Retinal pigment epithelial cell (primary cell): ENCODE measurements around the gene ACTG1.

Source experiments
- DNase-seq: peaks from one replicate; pipeline ENCODE4 v3.0.0-alpha.2; 2010; ENCODE audit warnings: low read depth
- H3K4me3 ChIP-seq: 2 replicates; pipeline ENCODE4 v1.5.1; 2011; ENCODE audit warnings: mild to moderate bottlenecking, low read length, control low read depth, moderate library complexity
- TF ChIP-seq, protein P1 (sequence below): conservative IDR thresholded peaks from 2 replicates; pipeline ENCODE4 v1.5.1; 2011; ENCODE audit warnings: low read depth, low read length, control low read depth, inconsistent platforms

The ACTG1 gene

DNA sequence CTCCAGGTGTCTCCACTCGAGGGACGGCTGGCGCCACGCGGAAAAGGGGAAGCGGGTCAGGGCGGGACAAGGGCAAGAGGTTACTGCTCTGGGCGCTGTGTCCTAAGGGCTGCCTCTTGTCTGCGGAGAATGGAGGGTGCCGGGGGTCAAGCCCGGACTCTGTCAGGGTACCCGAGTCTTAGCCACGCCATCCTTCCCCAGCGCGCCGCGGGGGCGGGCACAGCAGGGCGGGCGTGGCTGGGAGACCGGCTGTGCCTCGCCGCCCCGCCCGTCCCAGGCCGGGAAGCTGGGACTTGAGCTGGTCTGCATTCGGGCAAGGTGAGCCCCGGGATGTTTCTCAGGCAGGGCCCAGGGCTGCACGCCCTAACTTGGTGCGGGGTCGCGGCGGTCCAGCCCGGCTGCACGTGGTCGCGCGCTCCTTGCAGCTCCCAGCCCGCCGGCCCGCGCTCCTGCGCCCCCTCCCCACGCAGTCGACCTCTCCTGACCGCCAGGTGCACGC lies 6.2 kb upstream of the ACTG1 start:
- peak overlapping the region; percentile 29 for H3K4me3 ChIP-seq
- DNase-seq, result no peak
- TF ChIP-seq, protein P1, sequence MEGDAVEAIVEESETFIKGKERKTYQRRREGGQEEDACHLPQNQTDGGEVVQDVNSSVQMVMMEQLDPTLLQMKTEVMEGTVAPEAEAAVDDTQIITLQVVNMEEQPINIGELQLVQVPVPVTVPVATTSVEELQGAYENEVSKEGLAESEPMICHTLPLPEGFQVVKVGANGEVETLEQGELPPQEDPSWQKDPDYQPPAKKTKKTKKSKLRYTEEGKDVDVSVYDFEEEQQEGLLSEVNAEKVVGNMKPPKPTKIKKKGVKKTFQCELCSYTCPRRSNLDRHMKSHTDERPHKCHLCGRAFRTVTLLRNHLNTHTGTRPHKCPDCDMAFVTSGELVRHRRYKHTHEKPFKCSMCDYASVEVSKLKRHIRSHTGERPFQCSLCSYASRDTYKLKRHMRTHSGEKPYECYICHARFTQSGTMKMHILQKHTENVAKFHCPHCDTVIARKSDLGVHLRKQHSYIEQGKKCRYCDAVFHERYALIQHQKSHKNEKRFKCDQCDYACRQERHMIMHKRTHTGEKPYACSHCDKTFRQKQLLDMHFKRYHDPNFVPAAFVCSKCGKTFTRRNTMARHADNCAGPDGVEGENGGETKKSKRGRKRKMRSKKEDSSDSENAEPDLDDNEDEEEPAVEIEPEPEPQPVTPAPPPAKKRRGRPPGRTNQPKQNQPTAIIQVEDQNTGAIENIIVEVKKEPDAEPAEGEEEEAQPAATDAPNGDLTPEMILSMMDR, result no peak

DNA sequence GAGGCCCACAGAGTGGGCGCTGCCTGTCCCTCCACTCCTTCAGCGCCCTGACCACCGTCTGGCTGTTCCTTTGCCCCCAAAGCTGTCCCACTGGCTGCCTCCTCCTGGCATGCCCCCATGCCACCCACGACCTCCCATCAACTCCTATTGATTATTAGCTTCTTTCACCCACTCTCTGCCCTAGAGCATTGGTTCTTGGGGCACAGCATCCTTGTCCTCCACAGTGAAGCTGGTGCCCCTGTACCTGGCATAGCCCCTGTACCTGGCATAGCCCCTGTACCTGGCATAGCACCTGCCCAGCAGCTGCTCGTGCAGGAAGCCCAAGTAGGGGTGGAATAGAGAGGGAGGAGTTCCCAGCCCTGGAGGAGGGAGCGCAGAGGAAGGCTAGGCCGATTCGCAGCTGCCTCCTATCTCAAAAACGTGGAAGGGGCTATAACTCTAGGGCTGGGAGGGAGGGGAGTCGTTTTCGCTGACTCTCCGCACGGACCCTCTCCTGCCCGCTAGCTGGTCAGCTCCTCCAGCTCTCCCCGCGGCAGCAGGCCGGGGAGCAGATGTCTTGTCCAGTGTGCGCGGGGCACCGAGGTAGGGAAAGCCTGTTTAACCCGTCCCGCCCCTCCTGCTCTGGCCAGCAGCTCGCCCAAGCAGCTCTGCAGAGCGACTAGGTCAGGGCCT lies 5.7 kb upstream of the ACTG1 start:
- DNase-seq, result no peak
- peak overlapping the region; percentile 29 for H3K4me3 ChIP-seq
- TF ChIP-seq, protein P1, result no peak

DNA sequence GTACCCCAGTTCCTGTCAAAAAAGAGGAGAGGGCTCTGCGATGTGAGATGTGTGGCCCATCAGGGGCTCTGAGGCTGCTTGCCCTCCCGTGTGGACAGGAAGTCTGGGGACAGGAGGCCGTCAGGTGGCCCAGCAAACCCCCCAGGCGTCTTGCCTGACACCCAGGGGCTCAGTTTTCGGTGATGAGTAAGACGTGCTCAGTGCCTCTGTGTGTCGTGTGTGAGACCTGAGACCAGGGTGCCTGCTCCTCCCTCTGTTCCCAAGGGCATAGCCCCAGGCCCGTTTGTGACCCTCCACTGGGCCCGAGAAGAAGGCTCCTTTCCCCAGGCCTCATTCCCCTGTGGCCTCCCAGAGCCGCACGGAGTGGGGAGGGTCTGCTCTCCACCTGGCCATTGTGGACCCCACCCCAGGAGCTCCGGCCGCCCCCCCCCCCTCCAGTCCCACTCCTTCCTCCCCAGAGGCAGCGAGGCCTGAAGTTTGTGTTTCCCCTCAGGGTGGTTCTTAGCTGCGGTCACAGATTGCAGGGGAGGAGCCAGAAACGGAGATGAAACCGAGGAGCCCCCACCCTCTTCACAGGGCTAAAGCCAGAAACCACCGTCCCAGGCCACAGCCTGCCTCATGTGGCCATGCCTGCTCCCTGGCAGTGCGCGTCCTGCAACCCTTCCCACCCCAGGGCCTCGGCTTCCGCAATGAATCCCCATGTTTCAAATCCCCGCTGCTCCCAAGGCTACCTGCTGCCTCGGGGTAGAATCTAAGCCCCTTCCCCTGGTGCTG lies 4.9 kb upstream of the ACTG1 start:
- TF ChIP-seq, protein P1, result no peak
- no peak overlapping the region for H3K4me3 ChIP-seq
- no peak for DNase-seq

DNA sequence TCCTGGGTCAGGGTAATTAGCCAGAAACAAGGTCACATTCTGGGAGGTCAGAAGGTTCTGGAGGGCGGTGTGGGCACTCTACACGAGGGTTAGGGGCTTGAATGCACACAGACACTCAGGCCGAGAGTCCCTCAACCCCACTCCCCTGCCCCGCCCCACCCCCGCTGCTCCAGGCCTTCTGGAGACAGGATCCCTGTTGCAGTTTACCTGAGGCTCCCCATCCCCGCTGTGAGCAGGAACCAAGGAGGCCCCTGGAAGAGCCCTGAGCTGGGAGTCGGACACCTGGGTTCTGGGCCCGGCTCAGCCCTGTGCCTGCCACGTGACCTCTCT lies 4.4 kb upstream of the ACTG1 start:
- no peak for DNase-seq
- peak overlapping the region; percentile 77 for H3K4me3 ChIP-seq
- TF ChIP-seq, protein P1, result no peak

DNA sequence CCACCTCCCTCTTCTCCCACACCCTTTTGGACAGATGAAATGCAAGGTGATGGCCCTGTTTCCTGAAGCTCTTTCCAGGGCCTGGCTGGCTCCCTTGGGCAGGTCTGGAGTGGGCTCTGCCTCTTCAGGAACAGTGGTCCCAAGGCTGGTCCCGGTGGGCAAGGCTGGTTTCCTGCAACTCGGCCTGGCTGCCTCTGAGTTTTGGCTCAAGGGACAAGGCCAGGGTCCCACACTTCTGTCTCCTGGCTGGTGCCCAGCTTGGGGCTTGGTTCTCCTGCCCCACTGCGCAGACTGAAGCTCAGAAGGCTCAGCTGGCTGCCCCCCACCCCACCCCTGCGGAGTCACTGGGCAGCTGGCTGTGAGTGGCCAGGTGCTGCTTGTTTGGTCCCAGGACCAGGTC lies 3.8 kb upstream of the ACTG1 start:
- peak overlapping the region; percentile 77 for H3K4me3 ChIP-seq
- no peak for DNase-seq

DNA sequence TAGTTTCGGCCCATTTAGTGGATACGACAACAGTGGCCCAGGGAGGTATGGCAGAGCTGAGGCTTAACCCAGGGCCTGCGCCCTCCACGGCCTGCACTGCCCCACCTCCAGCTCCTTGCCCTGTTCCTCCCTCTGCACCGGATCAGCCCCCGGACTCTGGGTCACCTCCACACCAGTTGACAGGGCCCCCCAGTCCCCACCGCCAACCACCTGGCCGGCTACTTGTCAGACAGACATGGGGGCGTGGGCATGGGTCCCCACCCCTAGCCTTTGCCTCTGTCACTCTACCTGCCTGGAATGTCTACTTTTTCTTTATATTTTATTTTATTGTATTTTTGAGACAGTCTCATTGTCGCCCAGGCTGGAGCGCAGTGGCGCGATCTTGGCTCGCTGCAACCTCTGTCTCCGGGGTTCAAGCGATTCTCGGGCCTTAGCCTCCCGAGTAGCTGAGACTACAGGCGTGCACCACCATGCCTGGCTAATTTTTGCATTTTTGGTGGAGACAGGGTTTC lies 3.0 kb upstream of the ACTG1 start:
- TF ChIP-seq, protein P1, result no peak
- H3K4me3 ChIP-seq, result peak overlapping the region; percentile 77
- no peak for DNase-seq

More for the DNA sequence above, 3.8 kb upstream of the ACTG1 start:
- TF ChIP-seq, protein P1, result no peak
